HepG2 (cell line): Measurements from ENCODE around the gene PSMB1. TPM values are rescaled to one million over a fixed set of nuclear protein-coding genes. Genes with fewer than 3 reads are reported as not detected.

ENCODE experiments used
- ATF1 ChIP-seq: IDR thresholded peaks from 2 replicates; pipeline ENCODE4 v1.6.1; 2016; ENCODE audit warnings: mild to moderate bottlenecking, control low read depth
- CHD2 ChIP-seq: IDR thresholded peaks from 2 replicates; pipeline ENCODE4 v1.6.1; 2011; ENCODE audit warnings: low read depth, low read length, improper control_type of control experiment
- GTF3A ChIP-seq: sonication (generic); formaldehyde crosslinking; conservative IDR thresholded peaks from 2 replicates; pipeline ENCODE4 v1.4.0; 2020; ENCODE audit warnings: mild to moderate bottlenecking, missing genetic modification reagents
- KAT2B ChIP-seq: fragments of 150-350 bp; IDR thresholded peaks from 2 replicates; pipeline ENCODE4 v1.6.1; 2014; ENCODE audit warnings: low read depth, low read length, borderline replicate concordance
- MTERF4 ChIP-seq: sonication (generic); formaldehyde crosslinking; IDR thresholded peaks from 2 replicates; pipeline ENCODE4 v1.8.0; 2023; ENCODE audit warnings: mild to moderate bottlenecking, missing genetic modification reagents
- NCOA2 ChIP-seq: sonication (generic); formaldehyde crosslinking; IDR thresholded peaks from 2 replicates; pipeline ENCODE4 v1.8.0; 2022; ENCODE audit warnings: inconsistent platforms
- SETDB1 ChIP-seq: sonication (generic); formaldehyde crosslinking; IDR thresholded peaks from 2 replicates; pipeline ENCODE4 v1.5.1; 2020; ENCODE audit warnings: missing genetic modification reagents, mild to moderate bottlenecking, borderline replicate concordance
- TBX2 ChIP-seq: sonication (generic); formaldehyde crosslinking; IDR thresholded peaks from 2 replicates; pipeline ENCODE4 v1.5.0; 2020; ENCODE audit warnings: missing genetic modification reagents, mild to moderate bottlenecking, borderline replicate concordance
- TSC22D2 ChIP-seq: sonication (generic); formaldehyde crosslinking; IDR thresholded peaks from 2 replicates; pipeline ENCODE4 v1.5.1; 2020; ENCODE audit warnings: missing genetic modification reagents, mild to moderate bottlenecking, borderline replicate concordance
- ZBTB20 ChIP-seq: sonication (generic); formaldehyde crosslinking; IDR thresholded peaks from 2 replicates; pipeline ENCODE4 v1.8.1; 2023; ENCODE audit warnings: missing genetic modification reagents, low read depth, mild to moderate bottlenecking, borderline replicate concordance
- ZBTB7A ChIP-seq: sonication (generic); formaldehyde crosslinking; IDR thresholded peaks from 2 replicates; pipeline ENCODE4 v1.8.0; 2022; ENCODE audit warnings: mild to moderate bottlenecking, missing genetic modification reagents
- ZFY ChIP-seq: sonication (generic); formaldehyde crosslinking; IDR thresholded peaks from 2 replicates; pipeline ENCODE4 v1.4.0; 2020; ENCODE audit warnings: missing genetic modification reagents
- ZHX2 ChIP-seq, 2 experiments: sonication (generic) in 1 of 2; formaldehyde crosslinking in 1 of 2; IDR thresholded peaks; 2 replicates each; pipeline versions ENCODE4 v1.6.1 to v1.9.0; 2014 to 2022; ENCODE audit warnings: antibody characterized with exemption in 1 of 2, borderline replicate concordance in 1 of 2, inconsistent platforms in 1 of 2, low read depth in 1 of 2, missing genetic modification reagents in 1 of 2
- ZNF235 ChIP-seq: sonication (generic); formaldehyde crosslinking; IDR thresholded peaks from 2 replicates; pipeline ENCODE4 v1.8.1; 2023; ENCODE audit warnings: mild to moderate bottlenecking, missing genetic modification reagents, borderline replicate concordance
- ZNF331 ChIP-seq: sonication (generic); formaldehyde crosslinking; IDR thresholded peaks from 2 replicates; pipeline ENCODE4 v1.4.0; 2020; ENCODE audit warnings: missing genetic modification reagents
- ZNF615 ChIP-seq: sonication (generic); formaldehyde crosslinking; IDR thresholded peaks from 2 replicates; pipeline ENCODE4 v1.5.0; 2020; ENCODE audit warnings: mild to moderate bottlenecking, missing genetic modification reagents, borderline replicate concordance
- ZNF652 ChIP-seq: IDR thresholded peaks from 2 replicates; pipeline ENCODE4 v1.6.1; 2016; ENCODE audit warnings: low read depth, borderline replicate concordance
- ZSCAN31 ChIP-seq: sonication (generic); formaldehyde crosslinking; IDR thresholded peaks from 2 replicates; pipeline ENCODE4 v1.5.0; 2020; ENCODE audit warnings: low read depth, mild to moderate bottlenecking, missing genetic modification reagents
- polyA plus RNA-seq, 8 experiments: library from polyadenylated mRNA; depleted of rRNA in 3 of 8; stranded (reverse) in 7 of 8; unstranded in 1 of 8; fragments of >200 nt; fragmentation: Illumina TruSeq in 4 of 8; extraction: Trizol in 4 of 8; gene quantifications; 2 replicates each; pipeline versions ENCODE4 v1.2.1 to v1.2.3, GENCODE V29; 2011 to 2016; ENCODE audit warnings: low read depth in 4 of 8, missing spikeins in 1 of 8, mixed read lengths in 1 of 8; ENCODE audit not compliant: insufficient read depth in 1 of 8
- total RNA-seq, 5 experiments: library from RNA; depleted of rRNA; stranded (reverse); fragments of >200 nt; fragmentation: Illumina TruSeq; extraction: Trizol; gene quantifications; 2 replicates each; pipeline ENCODE4 v1.2.3, GENCODE V29; 2016; ENCODE audit warnings: low read depth in 1 of 5
- TF ChIP-seq, protein P1 (sequence below): fragments of 450-650 bp; IDR thresholded peaks from 2 replicates; pipeline ENCODE4 v1.6.1; 2017; ENCODE audit warnings: mild to moderate bottlenecking

Gene PSMB1
- total and polyA plus RNA-seq, 2 of the 13 experiments (the other 11 are each of a cell fraction or from before 2014, with no cell fraction given), result 528 to 592 TPM

DNA sequence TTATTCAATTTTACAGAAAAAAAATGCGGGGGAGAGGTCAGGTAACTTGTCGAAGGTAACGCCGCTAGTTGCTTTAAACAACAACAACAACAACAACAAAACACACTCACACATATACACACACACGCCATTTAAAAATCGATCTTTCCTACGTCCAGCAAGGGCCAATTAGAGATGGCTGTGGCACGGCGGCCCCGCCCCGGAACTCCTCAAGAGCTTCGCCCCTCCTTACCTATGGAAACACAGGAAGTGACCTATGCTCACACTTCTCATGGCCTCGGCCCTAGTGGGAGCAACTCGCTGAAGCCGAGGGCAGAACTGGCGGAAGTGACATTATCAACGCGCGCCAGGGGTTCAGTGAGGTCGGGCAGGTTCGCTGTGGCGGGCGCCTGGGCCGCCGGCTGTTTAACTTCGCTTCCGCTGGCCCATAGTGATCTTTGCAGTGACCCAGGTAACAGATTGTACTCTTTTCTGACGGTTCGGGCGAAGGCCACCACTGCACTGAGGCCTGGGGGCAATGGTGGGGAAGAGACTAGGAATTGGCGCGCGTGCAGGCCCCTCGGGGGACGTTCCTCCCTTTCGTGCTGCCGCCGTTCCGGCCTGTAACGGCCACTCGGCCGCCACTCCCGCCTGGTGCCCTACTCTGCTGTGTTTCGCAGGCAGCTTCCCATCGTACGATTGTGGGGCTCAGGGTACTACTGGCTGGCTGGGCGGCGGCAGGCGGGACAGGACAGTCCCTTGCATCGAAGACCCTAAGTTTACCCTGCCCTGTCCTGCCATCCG lies 1.1 kb upstream of the PSMB1 start, which contains the start of gene TBP (continued):
- TF ChIP-seq MTERF4 (CRISPR knock-in tag) (peak; percentile 80; the same call in 1 of the 2 replicates), ZSCAN31 (CRISPR knock-in tag) (no peak), SETDB1 (CRISPR knock-in tag) (no peak), ZNF331 (CRISPR knock-in tag) (peak; percentile 76), ZBTB20 (CRISPR knock-in tag) (peak; percentile 66; the same call in 1 of the 2 replicates), ZBTB7A (CRISPR knock-in tag) (peak; percentile 81), TSC22D2 (CRISPR knock-in tag) (0 out of 2 replicates have a peak, but pooled peaks have one; percentile 63), ZNF235 (CRISPR knock-in tag) (no peak), GTF3A (CRISPR knock-in tag) (no peak), ATF1 (CRISPR knock-in tag) (peak; percentile 99), ZFY (CRISPR knock-in tag) (peak; percentile 99), TBX2 (peak; percentile 92), NCOA2 (CRISPR knock-in tag) (peak; percentile 47), ZNF615 (CRISPR knock-in tag) (no peak), KAT2B (peak; percentile 74; the same call in 1 of the 2 replicates), CHD2 (peak; percentile 67; the same call in 1 of the 2 replicates), ZHX2 (IDR thresholded peaks at IDR 0.05; ENCODE audit: low read depth) (peak; percentile 99), ZHX2 (CRISPR knock-in tag; IDR thresholded peaks at IDR 0.05; ENCODE audit: borderline replicate concordance) (no peak), ZNF652 (CRISPR knock-in tag) (peak; percentile 67; the same call in 1 of the 2 replicates)
- TF ChIP-seq, protein P1, sequence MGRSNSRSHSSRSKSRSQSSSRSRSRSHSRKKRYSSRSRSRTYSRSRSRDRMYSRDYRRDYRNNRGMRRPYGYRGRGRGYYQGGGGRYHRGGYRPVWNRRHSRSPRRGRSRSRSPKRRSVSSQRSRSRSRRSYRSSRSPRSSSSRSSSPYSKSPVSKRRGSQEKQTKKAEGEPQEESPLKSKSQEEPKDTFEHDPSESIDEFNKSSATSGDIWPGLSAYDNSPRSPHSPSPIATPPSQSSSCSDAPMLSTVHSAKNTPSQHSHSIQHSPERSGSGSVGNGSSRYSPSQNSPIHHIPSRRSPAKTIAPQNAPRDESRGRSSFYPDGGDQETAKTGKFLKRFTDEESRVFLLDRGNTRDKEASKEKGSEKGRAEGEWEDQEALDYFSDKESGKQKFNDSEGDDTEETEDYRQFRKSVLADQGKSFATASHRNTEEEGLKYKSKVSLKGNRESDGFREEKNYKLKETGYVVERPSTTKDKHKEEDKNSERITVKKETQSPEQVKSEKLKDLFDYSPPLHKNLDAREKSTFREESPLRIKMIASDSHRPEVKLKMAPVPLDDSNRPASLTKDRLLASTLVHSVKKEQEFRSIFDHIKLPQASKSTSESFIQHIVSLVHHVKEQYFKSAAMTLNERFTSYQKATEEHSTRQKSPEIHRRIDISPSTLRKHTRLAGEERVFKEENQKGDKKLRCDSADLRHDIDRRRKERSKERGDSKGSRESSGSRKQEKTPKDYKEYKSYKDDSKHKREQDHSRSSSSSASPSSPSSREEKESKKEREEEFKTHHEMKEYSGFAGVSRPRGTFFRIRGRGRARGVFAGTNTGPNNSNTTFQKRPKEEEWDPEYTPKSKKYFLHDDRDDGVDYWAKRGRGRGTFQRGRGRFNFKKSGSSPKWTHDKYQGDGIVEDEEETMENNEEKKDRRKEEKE, result no peak
